DND-41 (cell line): Measurements from ENCODE around the gene CCDC92B.

Experiments
- ATAC-seq: fragments of 200-7000 bp; cut with Tn5 transposase; 3 replicates; pipeline ENCODE4 v1.9.1; 2021; ENCODE audit warnings: low read depth; ENCODE audit not compliant: insufficient read depth
- DNase-seq: peaks from one replicate; pipeline ENCODE4 v3.0.0-alpha.2; 2020
- H2AFZ ChIP-seq: 2 replicates; pipeline ENCODE4 v1.6.0; 2012; ENCODE audit warnings: low read depth, low read length
- H3K27ac ChIP-seq: 2 replicates; pipeline ENCODE4 v1.5.1; 2012; ENCODE audit warnings: low read length, inconsistent platforms
- H3K27me3 ChIP-seq: fragments of 200-600 bp; sonication (generic); 2 replicates; pipeline ENCODE4 v1.6.0; 2012; ENCODE audit warnings: low read length, mild to moderate bottlenecking, inconsistent platforms; ENCODE audit not compliant: insufficient read depth, poor library complexity
- H3K36me3 ChIP-seq: 2 replicates; pipeline ENCODE4 v1.5.1; 2012; ENCODE audit warnings: low read length, inconsistent platforms; ENCODE audit not compliant: insufficient read depth
- H3K4me1 ChIP-seq: 2 replicates; pipeline ENCODE4 v1.5.1; 2012; ENCODE audit warnings: mild to moderate bottlenecking, low read length; ENCODE audit not compliant: insufficient read depth
- H3K4me2 ChIP-seq: 2 replicates; pipeline ENCODE4 v1.6.0; 2012; ENCODE audit warnings: mild to moderate bottlenecking, moderate library complexity, low read length, inconsistent platforms; ENCODE audit not compliant: insufficient read depth
- H3K4me3 ChIP-seq, 2 experiments: fragments of 200-600 bp in 1 of 2; shearing (Covaris generic) in 1 of 2; 2 replicates each; pipeline ENCODE4 v1.5.1; 2012 to 2016; ENCODE audit warnings: inconsistent platforms in 2 of 2, low read length in 2 of 2, mild to moderate bottlenecking in 2 of 2, low read depth in 1 of 2, moderate library complexity in 1 of 2
- H3K79me2 ChIP-seq: 2 replicates; pipeline ENCODE4 v1.6.0; 2012; ENCODE audit warnings: low read length, inconsistent platforms; ENCODE audit not compliant: insufficient read depth
- H3K9ac ChIP-seq: 2 replicates; pipeline ENCODE4 v1.6.0; 2012; ENCODE audit warnings: low read depth, mild to moderate bottlenecking, inconsistent platforms, low read length, moderate library complexity
- H3K9me3 ChIP-seq: 2 replicates; pipeline ENCODE4 v1.5.1; 2012; ENCODE audit warnings: low read length, moderate library complexity, mild to moderate bottlenecking, inconsistent platforms; ENCODE audit not compliant: insufficient read depth, severe bottlenecking
- H4K20me1 ChIP-seq: 2 replicates; pipeline ENCODE4 v1.6.0; 2012; ENCODE audit warnings: low read length; ENCODE audit not compliant: insufficient read depth
- CTCF ChIP-seq: IDR thresholded peaks from 2 replicates; pipeline ENCODE4 v1.5.1; 2012; ENCODE audit warnings: borderline replicate concordance, low read length, moderate library complexity, mild to moderate bottlenecking; ENCODE audit not compliant: poor library complexity, severe bottlenecking; ENCODE audit errors: extremely low read depth
- EZH2 ChIP-seq: IDR thresholded peaks from 3 replicates; pipeline ENCODE4 v1.6.1; 2012; ENCODE audit warnings: borderline replicate concordance, low read depth, mild to moderate bottlenecking, moderate library complexity, low read length, inconsistent platforms; ENCODE audit not compliant: severe bottlenecking

CCDC92B gene

GRCh38 chr17:2797637-2798036 lies 48.2 kb upstream of the CCDC92B start:
- TF ChIP-seq CTCF (no peak), EZH2 (no peak)
- Histone ChIP-seq H2AFZ (no peak overlapping the region), H4K20me1 (peaks cover 14% of the 10 kb centered on the region; the same call in 1 of the 2 replicates), H3K9ac (no peak overlapping the region), H3K4me1 (peaks cover 30% of the 10 kb centered on the region), H3K4me3 (no peak overlapping the region), H3K27ac (no peak overlapping the region), H3K9me3 (no peaks in the 10 kb centered on the region), H3K79me2 (no peaks in the 10 kb centered on the region), H3K27me3 (no peaks in the 10 kb centered on the region), H3K4me2 (no peak overlapping the region), H3K36me3 (no peaks in the 10 kb centered on the region)
- DNase-seq: no peak
- no peak for ATAC-seq

- Histone ChIP-seq H3K9me3 (no peaks in the 10 kb centered on the region), H3K79me2 (no peaks in the 10 kb centered on the region), H3K27ac (no peak overlapping the region), H3K9ac (no peak overlapping the region), H3K36me3 (no peaks in the 10 kb centered on the region), H3K4me3 (no peak overlapping the region), H4K20me1 (peaks cover 14% of the 10 kb centered on the region; the same call in 1 of the 2 replicates), H2AFZ (no peak overlapping the region), H3K4me2 (peak overlapping the region; percentile 99; the same call in 1 of the 2 replicates), H3K27me3 (no peaks in the 10 kb centered on the region), H3K4me1 (peaks cover 30% of the 10 kb centered on the region)
- ATAC-seq: no peak
- no peak for DNase-seq
- TF ChIP-seq CTCF (no peak), EZH2 (no peak)
Observed at GRCh38 chr17:2797226-2797625, 47.8 kb upstream of the CCDC92B start.

GRCh38 chr17:2796164-2797125 lies 47.0 kb upstream of the CCDC92B start, which contains the start of gene RAP1GAP2:
Gene RAP1GAP2 (plus strand): TSS chr17:2796438. CDS start chr17:2796528, 90 bp downstream.
- H4K20me1 ChIP-seq: peaks cover 14% of the 10 kb centered on the region; the same call in 1 of the 2 replicates
- peak within 1 kb of the TSS; percentile 40 for H3K9ac ChIP-seq
- H3K27me3 ChIP-seq: no peaks in the 10 kb centered on the region
- TF ChIP-seq CTCF (peak; percentile 18), EZH2 (no peak)
- H3K9me3 ChIP-seq: no peaks in the 10 kb centered on the region
- peaks cover 30% of the 10 kb centered on the region for H3K4me1 ChIP-seq
- DNase-seq (peak; percentile 89), ATAC-seq (peak; percentile 98)
- H3K27ac ChIP-seq: peak within 1 kb of the TSS; percentile 32
- peak within 1 kb of the TSS; percentile 3 to 61; a peak in 3 of 4 replicates for H3K4me3 ChIP-seq
- no peaks in the 10 kb centered on the region for H3K79me2 ChIP-seq
- peak within 1 kb of the TSS; percentile 99 for H3K4me2 ChIP-seq
- peak within 1 kb of the TSS; percentile 74 for H2AFZ ChIP-seq
- H3K36me3 ChIP-seq: no peaks in the 10 kb centered on the region
